Measurements from ENCODE around the gene RBM12. TPM values are rescaled to one million over a fixed set of nuclear protein-coding genes. Genes with fewer than 3 reads are reported as not detected.

Gene RBM12
- total and polyA plus RNA-seq, 2 of the 8 experiments (the other 6 are each of a cell fraction or from before 2014, with no cell fraction given) = 187 to 214 TPM

DNA sequence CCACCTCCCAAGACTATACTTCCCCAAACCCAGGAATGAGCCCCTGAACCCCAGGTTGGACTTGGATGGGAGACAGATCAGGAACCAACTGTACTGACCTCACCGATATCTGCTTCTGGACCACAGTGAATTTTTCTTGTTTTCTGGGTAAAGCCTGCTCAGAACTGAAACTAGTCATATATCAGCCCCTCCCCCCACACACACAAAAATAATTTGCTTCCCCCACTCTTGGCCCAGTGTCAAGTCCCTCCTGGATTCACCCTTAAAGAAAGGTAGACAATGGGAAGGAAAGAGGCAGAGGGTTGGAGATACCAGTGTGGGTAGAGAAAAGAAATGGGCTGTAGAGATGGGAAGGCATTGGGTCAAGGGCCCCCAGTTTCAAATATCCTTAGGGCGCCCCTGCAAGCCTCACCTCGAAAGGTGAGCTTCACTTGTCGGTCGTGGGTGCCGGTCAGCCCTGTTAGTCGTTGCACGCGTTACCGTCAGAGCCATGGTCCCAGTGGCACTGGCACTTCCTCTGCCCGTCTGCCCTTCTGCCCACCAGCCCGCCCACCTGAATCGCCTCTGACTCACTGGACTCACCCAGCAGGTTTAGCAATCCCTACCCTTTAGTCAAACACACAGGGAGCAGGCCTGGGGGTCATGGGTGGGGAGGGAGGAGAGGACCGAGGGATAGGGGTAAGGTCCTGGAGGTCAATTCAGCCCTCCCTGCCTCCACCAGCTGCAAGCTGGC, 57.5 kb downstream of the RBM12 start:
- no peak overlapping the region for H3K4me2 ChIP-seq (ENCODE audit: insufficient read depth in 1 of 2, low read depth in 2 of 2, low read length in 2 of 2)

More for the DNA sequence above, 57.5 kb downstream of the RBM12 start:
- Histone ChIP-seq H3K23ac (ENCODE audit: insufficient read length) (no peak overlapping the region), H2BK12ac (ENCODE audit: low read depth, low read length) (no peak overlapping the region), H3K27ac (ENCODE audit: low read depth, low read length) (no peak overlapping the region), H2BK120ac (replicated peaks; ENCODE audit: low read depth, low read length) (no peak overlapping the region), H2BK15ac (ENCODE audit: low read length) (no peak overlapping the region), H2BK5ac (ENCODE audit: low read depth, low read length) (no peak overlapping the region), H3K56ac (replicated peaks; ENCODE audit: insufficient read length, low read depth, low read length) (no peak overlapping the region), H3K14ac (ENCODE audit: insufficient read length) (no peak overlapping the region), H3K9ac (replicated peaks in 1 of 4; ENCODE audit: extremely low read depth in 1 of 4, low read depth in 3 of 4, low read length in 3 of 4) (no peak overlapping the region), H3K4me3 (ENCODE audit: extremely low read depth in 1 of 4, insufficient read depth in 2 of 4, low read depth in 3 of 4, low read length in 4 of 4) (no peak overlapping the region), H3K4ac (replicated peaks; ENCODE audit: insufficient read length, low read depth, low read length) (no peak overlapping the region), H3K18ac (ENCODE audit: extremely low read depth, low read length) (no peak overlapping the region), H2AFZ (ENCODE audit: low read length) (no peak overlapping the region), H3K9me3 (ENCODE audit: insufficient read depth in 2 of 2, low read depth in 1 of 2, low read length in 1 of 2) (no peaks in the 10 kb centered on the region), H3K27me3 (replicated peaks in 1 of 4; ENCODE audit: control insufficient read depth in 3 of 4, extremely low read depth in 1 of 4, insufficient read depth in 3 of 4, low read length in 3 of 4) (peaks cover 6 to 15% (median 13%) of the 10 kb centered on the region in 4 experiments), H3K79me2 (ENCODE audit: control insufficient read depth in 1 of 2, insufficient read depth in 2 of 2, low read length in 2 of 2) (no peaks in the 10 kb centered on the region), H4K5ac (ENCODE audit: insufficient read length, low read depth, low read length) (no peak overlapping the region), H4K91ac (replicated peaks; ENCODE audit: insufficient read length, low read length) (no peak overlapping the region), H2BK20ac (ENCODE audit: low read length) (no peak overlapping the region), H4K20me1 (replicated peaks in 1 of 2; ENCODE audit: control insufficient read depth in 1 of 2, insufficient read depth in 2 of 2, low read length in 2 of 2) (no peaks in the 10 kb centered on the region), H3K4me1 (replicated peaks in 1 of 4; ENCODE audit: control insufficient read depth in 3 of 4, insufficient read depth in 4 of 4, low read length in 3 of 4) (peaks cover 0 to 1% (median 0%) of the 10 kb centered on the region in 4 experiments; a peak in 3 of 7 replicates), H4K8ac (ENCODE audit: extremely low read depth, insufficient read depth, low read length) (no peak overlapping the region), H3K36me3 (ENCODE audit: control insufficient read depth in 2 of 4, insufficient read depth in 4 of 4, low read length in 3 of 4) (no peaks in the 10 kb centered on the region), H3K79me1 (ENCODE audit: low read depth, low read length) (no peaks in the 10 kb centered on the region), H2AK5ac (ENCODE audit: low read depth, low read length) (no peak overlapping the region), H3K23me2 (ENCODE audit: low read depth, low read length) (no peaks in the 10 kb centered on the region)
- 92% methylated on average over 13 of the region's 14 CpGs; no CpG with 5 or more reads in 1 of the 2 experiments for WGBS, 2 experiments (ENCODE audit: extremely low coverage in 1 of 2, insufficient coverage in 1 of 2, insufficient read length in 1 of 2, insufficient replicate concordance in 2 of 2, low coverage in 1 of 2, low lambda C conversion rate in 2 of 2, missing lambda C conversion rate in 1 of 2)
- ChIA-PET POLR2A (ENCODE audit: partially characterized antibody) (interaction anchor here (0.9 to 2.6 kb wide), 2 partner anchors 9 to 135 kb away, joined by 4 to 6 read pairs; partner anchors contain the start of genes RBM39 and SPAG4), CTCF (ENCODE audit: partially characterized antibody) (interaction anchor here (0.9 to 8.3 kb wide), 5 partner anchors 10 to 96 kb away, joined by 3 to 121 read pairs (median 4); partner anchors contain the start of gene SPAG4)
- no peak for TF ChIP-seq RBBP5 (IDR thresholded peaks at IDR 0.05; ENCODE audit: borderline replicate concordance, low read depth, low read length)
- no peak for TF ChIP-seq CHD1 (IDR thresholded peaks at IDR 0.05; ENCODE audit: low read depth, low read length)
- TF ChIP-seq RNF2 (IDR thresholded peaks at IDR 0.05; ENCODE audit: borderline replicate concordance, low read depth, low read length, missing control alignments, poor library complexity, severe bottlenecking) = no peak
- no peak for TF ChIP-seq RAD21 (IDR thresholded peaks at IDR 0.05 in 1 of 2, conservative IDR thresholded peaks at IDR 0.05 in 1 of 2; ENCODE audit: low read depth in 2 of 2, low read length in 2 of 2)
- TF ChIP-seq, protein P1, sequence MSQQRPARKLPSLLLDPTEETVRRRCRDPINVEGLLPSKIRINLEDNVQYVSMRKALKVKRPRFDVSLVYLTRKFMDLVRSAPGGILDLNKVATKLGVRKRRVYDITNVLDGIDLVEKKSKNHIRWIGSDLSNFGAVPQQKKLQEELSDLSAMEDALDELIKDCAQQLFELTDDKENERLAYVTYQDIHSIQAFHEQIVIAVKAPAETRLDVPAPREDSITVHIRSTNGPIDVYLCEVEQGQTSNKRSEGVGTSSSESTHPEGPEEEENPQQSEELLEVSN (IDR thresholded peaks at IDR 0.05) = no peak
- TF ChIP-seq YY1 (IDR thresholded peaks at IDR 0.05; ENCODE audit: low read depth, low read length) = no peak
- no peak for FAIRE-seq
- DNase-seq (ENCODE audit: low read depth in 1 of 2, low spot score in 2 of 2) = no peak
